GM21360 (cell line): Measurements from ENCODE around the gene TRAPPC8.
"Not testable (repeated sequence)": the region's sequence is repeated elsewhere in the genome, so short reads cannot be mapped to it uniquely, and the experiment has no call there.

Source experiments
- ATAC-seq: cut with Tn5 transposase; IDR thresholded peaks from one replicate; pipeline ENCODE4 v1.9.1; 2021; ENCODE audit warnings: mild to moderate bottlenecking, moderate library complexity; ENCODE audit not compliant: unreplicated experiment

TRAPPC8 gene, protein sequence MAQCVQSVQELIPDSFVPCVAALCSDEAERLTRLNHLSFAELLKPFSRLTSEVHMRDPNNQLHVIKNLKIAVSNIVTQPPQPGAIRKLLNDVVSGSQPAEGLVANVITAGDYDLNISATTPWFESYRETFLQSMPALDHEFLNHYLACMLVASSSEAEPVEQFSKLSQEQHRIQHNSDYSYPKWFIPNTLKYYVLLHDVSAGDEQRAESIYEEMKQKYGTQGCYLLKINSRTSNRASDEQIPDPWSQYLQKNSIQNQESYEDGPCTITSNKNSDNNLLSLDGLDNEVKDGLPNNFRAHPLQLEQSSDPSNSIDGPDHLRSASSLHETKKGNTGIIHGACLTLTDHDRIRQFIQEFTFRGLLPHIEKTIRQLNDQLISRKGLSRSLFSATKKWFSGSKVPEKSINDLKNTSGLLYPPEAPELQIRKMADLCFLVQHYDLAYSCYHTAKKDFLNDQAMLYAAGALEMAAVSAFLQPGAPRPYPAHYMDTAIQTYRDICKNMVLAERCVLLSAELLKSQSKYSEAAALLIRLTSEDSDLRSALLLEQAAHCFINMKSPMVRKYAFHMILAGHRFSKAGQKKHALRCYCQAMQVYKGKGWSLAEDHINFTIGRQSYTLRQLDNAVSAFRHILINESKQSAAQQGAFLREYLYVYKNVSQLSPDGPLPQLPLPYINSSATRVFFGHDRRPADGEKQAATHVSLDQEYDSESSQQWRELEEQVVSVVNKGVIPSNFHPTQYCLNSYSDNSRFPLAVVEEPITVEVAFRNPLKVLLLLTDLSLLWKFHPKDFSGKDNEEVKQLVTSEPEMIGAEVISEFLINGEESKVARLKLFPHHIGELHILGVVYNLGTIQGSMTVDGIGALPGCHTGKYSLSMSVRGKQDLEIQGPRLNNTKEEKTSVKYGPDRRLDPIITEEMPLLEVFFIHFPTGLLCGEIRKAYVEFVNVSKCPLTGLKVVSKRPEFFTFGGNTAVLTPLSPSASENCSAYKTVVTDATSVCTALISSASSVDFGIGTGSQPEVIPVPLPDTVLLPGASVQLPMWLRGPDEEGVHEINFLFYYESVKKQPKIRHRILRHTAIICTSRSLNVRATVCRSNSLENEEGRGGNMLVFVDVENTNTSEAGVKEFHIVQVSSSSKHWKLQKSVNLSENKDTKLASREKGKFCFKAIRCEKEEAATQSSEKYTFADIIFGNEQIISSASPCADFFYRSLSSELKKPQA (N-terminal part only)

DNA sequence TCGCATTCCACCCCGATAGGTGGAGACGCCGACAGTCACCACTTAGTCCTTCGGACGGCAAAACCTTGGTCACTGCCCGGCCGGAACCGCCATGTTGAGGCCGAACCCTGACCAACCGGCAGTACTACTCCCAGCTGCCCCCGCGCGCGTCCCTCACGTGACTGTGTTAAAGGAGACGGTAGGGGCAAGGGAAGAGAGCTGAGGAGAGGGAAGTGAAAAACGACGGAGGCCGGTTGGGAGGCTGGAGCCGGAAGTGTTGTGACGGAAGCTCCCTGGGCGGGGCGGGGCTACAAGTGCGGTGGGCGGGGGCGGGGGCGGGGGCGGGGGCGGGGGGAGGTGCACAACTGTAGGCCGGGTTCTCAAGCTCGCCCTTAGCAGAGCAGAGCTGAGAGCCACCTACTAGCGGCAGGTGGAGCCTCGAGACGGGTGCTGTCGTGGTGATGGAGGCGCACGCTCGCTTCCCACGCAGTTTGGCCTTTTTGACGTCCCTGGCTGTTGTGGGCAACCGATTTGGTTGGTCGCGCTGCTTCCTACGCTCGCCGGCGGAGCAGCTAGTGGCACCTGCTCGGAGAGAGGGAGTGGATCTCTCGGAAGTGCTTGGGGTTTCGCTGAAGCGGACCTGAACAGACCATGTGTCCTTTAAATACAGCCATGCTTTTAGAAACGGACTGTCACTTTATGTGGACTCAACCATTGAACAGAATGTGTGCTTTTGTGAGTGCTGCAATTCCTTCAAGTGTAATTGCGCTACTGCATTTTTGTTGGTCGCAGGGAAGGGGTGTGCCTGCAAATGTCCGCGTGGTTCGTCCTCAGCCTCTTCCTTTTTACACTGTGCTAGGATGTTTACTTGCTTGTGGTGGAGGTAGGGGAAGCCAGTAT lies at the start of gene TRAPPC8:
Gene TRAPPC8 (minus strand): TSS at position 130 of the 879 bp plus-strand sequence. CDS start 364 bp downstream, outside the sequence.
- peak; percentile 81 for ATAC-seq

DNA sequence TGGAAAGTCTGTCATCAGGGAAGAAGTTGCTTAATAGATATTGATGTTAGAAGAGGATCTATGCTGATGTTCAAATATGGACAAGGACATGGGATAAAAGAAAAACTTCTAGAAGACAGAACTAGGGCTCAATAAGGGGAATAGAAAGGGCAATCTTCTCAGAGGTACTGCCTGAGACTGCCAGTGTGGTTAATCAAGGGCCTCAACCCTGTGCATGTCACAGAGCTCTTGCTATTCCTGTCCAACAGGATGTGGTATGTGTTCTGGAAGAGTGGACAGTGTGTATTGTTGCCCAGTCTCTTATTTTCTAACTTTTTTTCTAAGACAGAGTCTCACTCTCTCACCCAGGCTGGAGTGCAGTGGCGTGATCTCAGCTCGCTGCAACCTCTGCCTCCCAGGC lies 47.9 kb upstream of the TRAPPC8 start:
- peak; percentile 99 for ATAC-seq

DNA sequence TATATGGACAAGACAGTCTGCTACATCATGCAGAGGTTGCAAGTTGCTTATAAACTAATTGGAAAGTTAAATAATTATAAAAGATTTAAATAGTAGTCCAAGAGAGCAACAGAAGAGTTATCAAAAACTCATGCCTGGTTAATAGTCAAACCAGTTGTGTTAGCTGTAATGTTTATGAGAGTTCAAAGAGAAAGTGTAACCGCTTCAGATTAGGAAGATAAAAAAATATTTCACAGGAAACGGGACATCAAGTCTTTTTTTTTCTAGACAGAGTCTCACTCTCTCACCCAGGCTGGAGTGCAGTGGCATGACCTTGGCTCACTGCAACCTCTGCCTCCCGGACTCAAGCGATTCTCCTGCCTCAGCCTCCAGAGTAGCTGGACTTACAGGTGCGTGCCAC lies 41.0 kb upstream of the TRAPPC8 start:
- no peak for ATAC-seq

DNA sequence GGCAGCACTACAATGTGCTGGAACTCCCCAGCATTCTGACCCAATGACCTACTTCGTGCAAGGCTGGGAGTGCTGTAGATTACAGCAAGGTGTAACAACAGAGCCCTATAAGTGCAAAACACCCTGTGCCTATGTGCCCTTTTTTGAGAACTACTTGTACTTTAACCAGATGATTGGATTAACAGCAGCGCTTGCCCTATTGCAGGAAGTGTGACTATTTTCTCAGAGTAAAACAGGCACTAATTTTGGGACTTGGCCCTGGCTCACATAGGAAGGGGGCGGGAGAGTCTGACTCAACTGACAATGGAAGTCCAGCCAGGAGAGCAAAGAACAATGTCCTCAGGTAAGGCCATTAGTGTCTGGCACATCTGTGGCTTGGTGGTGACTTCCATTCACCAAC lies 40.1 kb upstream of the TRAPPC8 start:
- ATAC-seq, result no peak

DNA sequence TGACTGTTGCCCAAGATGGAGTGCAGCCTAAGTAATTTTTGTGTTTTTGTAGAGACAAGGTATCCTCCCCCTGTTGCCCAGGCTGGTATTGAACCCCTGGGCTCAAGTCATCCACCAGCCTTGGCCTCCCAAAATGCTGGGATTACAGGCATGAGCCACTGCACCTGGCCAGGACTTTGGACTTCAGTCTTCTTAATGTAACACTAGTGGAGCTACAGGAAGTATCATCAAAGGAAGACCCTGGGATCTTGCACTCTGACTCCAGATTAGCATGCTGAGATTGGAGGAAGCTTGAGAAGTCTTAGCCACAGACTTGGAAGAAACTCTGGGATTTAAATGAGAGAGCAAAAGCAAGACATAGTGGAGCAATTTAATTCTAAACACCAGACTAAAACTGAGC lies 37.9 kb upstream of the TRAPPC8 start:
- ATAC-seq, result no peak

DNA sequence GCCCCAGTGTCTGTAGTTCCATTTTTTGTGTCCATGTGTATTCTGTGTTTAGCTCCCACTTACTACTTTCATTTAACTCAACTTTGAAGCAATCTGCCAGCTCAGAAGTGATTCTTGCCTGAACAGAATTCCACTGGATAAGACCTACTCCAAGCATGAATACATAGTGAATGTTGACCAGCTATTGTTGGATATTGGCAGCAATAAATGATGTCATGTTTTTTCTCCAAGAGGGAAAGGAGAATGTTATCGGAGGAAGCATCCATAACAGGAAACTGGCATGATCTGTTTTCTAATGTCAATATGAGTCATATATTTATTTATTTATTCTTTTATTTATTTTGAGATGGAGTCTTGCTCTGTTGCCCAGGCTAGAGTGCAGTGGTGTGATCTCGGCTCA lies 36.8 kb upstream of the TRAPPC8 start:
- ATAC-seq, result no peak

DNA sequence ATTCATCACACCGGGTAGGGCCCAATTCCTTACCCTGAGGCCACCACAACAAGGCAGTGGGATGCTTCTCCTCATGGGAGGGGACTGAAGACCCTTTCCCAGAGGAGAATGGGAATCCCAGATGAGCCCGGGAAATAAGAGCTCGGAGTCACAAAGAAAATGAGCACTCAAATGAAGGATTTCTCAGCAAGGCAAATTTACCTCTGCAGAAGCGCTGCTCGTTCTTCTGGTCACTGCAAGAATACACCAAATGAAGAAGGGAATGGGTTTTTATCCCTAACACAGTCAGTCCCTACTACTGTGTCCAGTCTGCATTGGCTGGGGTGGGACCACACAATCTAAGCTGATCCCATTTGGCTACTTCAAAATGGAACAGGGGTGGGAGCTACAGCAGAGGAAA lies 35.7 kb upstream of the TRAPPC8 start:
- ATAC-seq, result no peak

DNA sequence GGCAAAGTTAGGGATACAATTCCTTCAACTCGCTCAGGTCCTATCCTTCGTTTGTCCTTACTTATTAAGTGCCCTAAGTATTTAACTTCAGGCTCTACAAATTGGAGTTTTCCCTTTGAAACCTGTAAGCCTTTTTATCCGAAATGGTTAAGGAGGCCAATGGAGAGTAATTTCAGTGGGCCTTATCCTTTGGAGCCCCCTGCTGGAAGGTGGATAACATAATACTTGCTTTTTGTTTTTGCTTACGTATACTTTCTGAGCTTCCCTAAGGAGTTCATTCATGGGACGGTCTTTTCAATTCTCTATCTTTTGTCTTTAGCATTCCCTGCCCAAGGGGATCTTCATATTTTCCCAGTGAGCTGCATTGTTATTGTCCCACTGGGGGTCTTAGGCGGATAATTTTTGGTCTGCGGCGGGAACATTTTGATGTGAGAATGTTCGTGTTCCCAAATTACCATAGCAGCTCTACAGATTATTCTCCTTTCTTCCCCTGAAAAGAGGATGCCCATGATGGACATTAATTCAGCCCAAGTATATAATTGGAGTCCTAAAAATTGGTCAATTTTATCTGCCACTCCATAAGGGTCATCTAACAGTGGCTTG lies 34.4 kb upstream of the TRAPPC8 start:
- no peak for ATAC-seq

DNA sequence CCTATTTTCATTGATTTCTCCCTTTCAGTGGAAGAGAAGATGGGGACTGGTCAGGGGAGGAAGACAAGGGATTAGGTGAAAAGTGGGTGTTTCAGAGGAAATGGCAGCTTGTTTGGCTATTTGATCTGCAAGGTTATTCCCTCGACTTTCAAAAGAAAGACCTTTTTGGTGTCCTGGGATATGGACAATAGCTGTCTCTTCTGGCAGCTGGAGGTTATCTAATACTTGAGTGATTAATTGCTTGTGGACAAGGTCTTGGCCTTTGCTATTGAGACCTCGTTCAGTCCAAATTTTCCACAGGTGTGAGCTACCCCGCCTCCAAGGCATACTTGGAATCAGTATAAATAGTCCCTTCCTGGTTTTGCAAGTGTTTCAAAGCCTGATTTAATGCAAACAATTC lies 33.3 kb upstream of the TRAPPC8 start:
- ATAC-seq, result no peak

DNA sequence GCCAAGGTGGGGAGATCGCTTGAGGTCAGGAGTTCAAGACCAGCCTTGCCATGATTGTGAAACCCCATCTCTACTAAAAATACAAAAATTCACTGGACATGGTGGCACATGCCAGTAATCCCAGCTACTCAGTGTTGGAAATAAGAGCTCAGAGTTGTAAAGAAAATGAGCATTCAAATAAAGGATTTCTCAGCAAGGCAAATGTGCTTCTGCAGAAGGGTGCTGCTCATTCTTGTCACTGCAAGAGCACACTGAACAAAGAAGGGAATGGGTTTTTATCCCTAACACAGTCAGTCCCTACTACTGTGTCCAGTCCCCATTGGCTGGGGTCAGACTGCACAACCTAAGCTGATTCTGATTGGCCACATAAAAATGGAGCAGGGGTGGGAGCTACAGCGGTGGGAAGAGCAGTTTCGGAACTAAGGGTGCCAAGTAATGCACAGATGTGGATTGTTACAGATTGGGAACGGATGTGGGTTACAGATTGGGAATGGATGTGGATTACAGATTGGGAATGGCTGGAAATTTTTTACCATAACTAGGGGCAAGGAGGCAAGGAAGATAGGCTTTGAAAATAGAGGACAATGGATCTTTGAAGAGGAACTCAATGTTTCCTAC lies 31.1 kb upstream of the TRAPPC8 start:
- ATAC-seq, result no peak

DNA sequence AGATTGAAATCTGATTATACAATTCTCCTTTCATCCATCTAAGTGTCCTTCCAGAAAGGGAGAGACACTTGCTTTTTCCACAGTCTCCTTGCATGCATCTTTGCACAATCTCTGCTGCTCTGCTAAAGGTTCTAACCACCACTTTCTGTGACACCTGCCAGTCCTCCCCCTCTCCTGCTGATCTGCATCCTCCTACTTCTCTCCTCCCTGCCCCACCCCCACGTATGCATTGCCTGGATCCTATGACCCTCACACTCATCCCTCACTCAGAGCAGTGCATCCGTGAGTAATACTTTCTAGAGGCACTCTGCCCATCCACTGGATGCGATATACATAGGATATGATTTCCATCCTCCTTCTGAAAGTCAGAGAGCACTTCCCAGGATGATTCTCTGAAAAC lies 27.7 kb upstream of the TRAPPC8 start:
- ATAC-seq, result no peak

DNA sequence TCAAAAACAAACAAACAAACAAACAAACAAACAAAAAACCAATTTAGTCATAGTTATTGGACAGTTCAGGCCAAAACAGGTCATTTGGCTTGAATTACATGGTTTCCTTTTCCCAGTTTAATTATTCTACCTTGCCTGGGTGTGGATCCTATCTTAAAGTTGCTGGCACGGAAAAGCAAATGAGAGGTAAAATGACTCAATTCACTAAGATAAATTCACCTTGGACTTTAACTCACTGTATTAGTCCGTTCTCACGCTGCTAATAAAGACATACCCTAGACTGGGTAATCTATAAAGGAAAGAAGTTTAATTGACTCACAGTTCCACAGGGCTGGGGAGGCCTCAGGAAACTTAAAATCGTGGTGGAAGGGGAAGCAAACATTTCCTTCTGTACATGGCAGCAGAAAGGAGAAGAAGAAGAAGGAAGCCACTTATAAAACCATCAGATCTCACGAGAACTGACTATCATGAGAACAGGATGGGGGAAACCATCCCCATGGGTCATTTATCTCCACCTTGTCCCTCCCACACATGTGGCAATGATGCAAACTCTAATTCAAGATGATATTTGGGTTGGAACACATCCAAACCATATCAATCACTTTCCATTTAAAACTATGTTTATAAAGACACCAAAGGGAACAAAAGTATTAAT lies 22.5 kb upstream of the TRAPPC8 start:
- no peak for ATAC-seq

DNA sequence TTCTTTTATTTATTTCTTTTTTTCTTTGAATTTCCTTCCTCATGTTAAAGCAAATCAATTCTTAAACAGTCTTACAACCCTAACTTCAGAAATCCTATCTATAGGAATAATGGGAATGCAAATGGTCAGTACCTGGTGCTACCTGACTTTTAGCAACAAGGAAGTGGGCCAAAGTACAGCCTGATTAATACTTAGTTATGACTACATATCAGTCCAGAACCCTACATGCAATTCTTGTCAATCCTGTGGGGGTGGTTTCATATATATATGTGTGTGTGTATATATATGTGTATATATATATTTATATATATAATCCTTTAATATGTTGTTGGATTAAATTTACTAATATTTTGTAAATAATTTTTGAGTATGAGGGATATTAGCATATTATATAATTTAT lies 14.8 kb upstream of the TRAPPC8 start:
- ATAC-seq, result no peak

DNA sequence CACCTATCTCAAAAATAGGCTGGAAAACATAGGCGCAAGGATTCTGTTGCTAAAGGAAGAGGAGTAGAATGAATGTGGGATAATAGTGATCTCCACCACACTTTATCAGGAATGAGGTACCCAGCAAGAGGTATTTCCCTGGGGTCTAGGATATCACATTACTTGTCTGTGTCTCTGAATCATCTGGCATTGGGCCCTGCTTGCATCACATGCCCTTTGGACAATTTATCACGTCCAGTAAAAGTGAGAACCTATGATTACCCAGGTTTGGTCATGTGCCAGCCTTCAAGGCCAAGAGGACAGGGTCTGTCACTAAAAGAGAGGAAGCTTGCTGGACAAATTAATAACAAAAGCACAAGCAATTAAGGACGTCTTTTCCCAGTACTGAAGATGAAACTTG lies 11.4 kb upstream of the TRAPPC8 start:
- ATAC-seq, result no peak

DNA sequence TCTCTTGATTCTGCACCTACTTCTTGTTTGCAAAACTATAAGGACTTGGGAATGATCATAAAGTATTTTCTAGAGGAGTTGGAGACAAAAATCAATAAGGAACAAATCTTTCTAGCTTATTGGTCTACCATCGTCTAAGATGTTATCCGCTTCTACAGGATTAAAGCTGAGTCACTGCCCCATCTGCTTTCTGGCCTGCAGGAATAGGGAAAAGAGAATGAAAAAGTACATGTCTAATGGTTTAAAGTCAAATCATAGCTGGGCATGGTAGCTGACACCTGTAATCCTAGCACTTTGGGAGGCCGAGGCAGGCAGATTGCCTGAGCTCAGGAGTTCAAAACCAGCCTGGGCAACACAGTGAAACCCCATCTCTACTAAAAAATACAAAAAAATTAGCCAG lies 10.8 kb upstream of the TRAPPC8 start:
- not testable (repeated sequence) for ATAC-seq

DNA sequence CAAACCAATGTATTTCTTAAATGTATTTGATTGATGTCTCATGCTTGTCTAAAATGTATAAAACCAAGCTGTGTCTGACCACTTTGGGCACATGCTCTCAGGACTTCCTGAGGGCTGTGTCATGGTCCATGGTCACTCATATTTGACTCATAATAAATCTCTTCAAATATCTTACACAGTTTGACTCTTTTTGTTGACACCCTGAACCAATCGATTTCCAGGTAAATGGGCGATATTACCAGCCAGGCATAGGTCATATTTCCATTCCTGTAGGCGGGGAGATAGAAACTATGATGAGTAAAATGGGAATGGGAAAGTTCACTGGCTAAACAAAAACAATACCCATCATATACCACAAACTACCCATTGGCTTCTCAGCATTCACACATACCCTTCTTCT lies 9.3 kb upstream of the TRAPPC8 start:
- ATAC-seq, result no peak

DNA sequence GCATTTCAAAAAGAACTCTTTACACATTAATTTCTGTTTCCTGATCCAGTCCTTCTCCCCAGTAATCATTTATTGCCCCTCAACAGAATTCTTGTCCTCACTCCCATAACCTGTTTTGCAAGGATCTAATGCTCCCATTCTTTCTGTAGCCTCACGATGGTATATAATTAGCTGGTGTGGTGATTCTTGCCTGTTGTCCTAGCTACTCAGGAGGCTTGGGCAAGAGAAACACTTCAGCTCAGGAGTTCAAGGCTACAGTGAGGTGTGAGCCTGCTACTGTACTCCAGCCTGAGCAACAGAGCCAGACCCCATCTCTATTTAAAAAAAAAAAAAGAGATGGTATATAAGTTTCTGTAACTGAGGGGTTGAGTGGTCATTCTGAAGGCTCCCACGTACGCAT lies 7.7 kb upstream of the TRAPPC8 start:
- no peak for ATAC-seq

DNA sequence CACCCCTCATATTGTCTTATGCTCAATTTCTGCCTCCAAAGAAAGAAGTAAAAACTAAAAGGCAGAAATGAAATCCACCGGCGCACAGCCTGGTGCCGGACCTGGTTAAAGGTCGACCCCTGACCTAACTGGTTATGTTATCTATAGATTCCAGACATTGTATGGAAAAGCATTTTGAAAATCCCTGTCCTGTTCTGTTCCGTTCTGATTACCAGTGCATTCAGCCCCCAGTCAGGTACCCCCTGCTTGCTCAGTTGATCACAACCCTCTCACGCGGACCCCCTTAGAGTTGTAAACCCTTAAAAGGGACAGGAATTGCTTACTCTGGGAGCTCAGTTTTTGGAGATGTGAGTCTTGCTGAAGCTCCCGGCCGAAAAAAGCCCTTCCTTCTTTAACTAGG lies 5.4 kb upstream of the TRAPPC8 start:
- ATAC-seq, result not testable (repeated sequence)
